Trophoblast cell (in vitro differentiated cells and primary cell): ENCODE data around the gene PDPK1.

Experiments
- DNase-seq, 2 donors: peaks; one replicate each; pipeline ENCODE4 v3.0.0-alpha.2; 2016
- H2AFZ ChIP-seq: 2 replicates; pipeline ENCODE4 v1.6.1; 2013; ENCODE audit warnings: low read length, moderate library complexity, mild to moderate bottlenecking; ENCODE audit not compliant: insufficient read depth, poor library complexity
- H2AK5ac ChIP-seq: 2 replicates; pipeline ENCODE4 v1.6.1; 2013; ENCODE audit warnings: mild to moderate bottlenecking, low read length
- H2BK120ac ChIP-seq: 2 replicates; pipeline ENCODE4 v1.6.1; 2013; ENCODE audit warnings: low read length, mild to moderate bottlenecking, moderate library complexity; ENCODE audit not compliant: insufficient read depth, poor library complexity
- H2BK12ac ChIP-seq: 2 replicates; pipeline ENCODE4 v1.6.1; 2013; ENCODE audit warnings: mild to moderate bottlenecking, low read length, moderate library complexity
- H2BK5ac ChIP-seq: 2 replicates; pipeline ENCODE4 v1.6.1; 2013; ENCODE audit warnings: low read length, low read depth, moderate library complexity, mild to moderate bottlenecking; ENCODE audit not compliant: poor library complexity
- H3K14ac ChIP-seq: 2 replicates; pipeline ENCODE4 v1.6.1; 2013; ENCODE audit warnings: mild to moderate bottlenecking, low read length
- H3K18ac ChIP-seq: 2 replicates; pipeline ENCODE4 v1.6.1; 2013; ENCODE audit warnings: mild to moderate bottlenecking, low read length
- H3K23ac ChIP-seq: 2 replicates; pipeline ENCODE4 v1.6.1; 2013; ENCODE audit warnings: low read length
- H3K27ac ChIP-seq: 2 replicates; pipeline ENCODE4 v1.5.1; 2013; ENCODE audit warnings: low read depth, mild to moderate bottlenecking, inconsistent platforms, low read length, moderate library complexity
- H3K27me3 ChIP-seq: 2 replicates; pipeline ENCODE4 v1.6.1; 2013; ENCODE audit warnings: inconsistent platforms, mild to moderate bottlenecking, low read length, moderate library complexity; ENCODE audit not compliant: insufficient read depth
- H3K36me3 ChIP-seq, 2 experiments: 1 replicate in 1 of 2; 2 replicates in 1 of 2; pipeline ENCODE4 v1.6.1; 2013; ENCODE audit warnings: low read length in 2 of 2, mild to moderate bottlenecking in 2 of 2, moderate library complexity in 1 of 2; ENCODE audit not compliant: insufficient read depth in 2 of 2, control insufficient read depth in 1 of 2
- H3K4ac ChIP-seq: 2 replicates; pipeline ENCODE4 v1.6.1; 2013; ENCODE audit warnings: low read depth, mild to moderate bottlenecking, low read length, moderate library complexity
- H3K4me1 ChIP-seq, 2 experiments: 1 replicate in 1 of 2; 2 replicates in 1 of 2; pipeline ENCODE4 v1.6.1; 2013; ENCODE audit warnings: low read length in 2 of 2, mild to moderate bottlenecking in 2 of 2, moderate library complexity in 1 of 2; ENCODE audit not compliant: insufficient read depth in 2 of 2, control insufficient read depth in 1 of 2
- H3K4me2 ChIP-seq: 2 replicates; pipeline ENCODE4 v1.6.1; 2013; ENCODE audit warnings: inconsistent platforms, mild to moderate bottlenecking, low read length, moderate library complexity
- H3K4me3 ChIP-seq: 2 replicates; pipeline ENCODE4 v1.5.1; 2013; ENCODE audit warnings: mild to moderate bottlenecking, low read depth, low read length, inconsistent platforms
- H3K79me1 ChIP-seq: one replicate; pipeline ENCODE4 v1.6.1; 2013; ENCODE audit warnings: low read length
- H3K79me2 ChIP-seq: 2 replicates; pipeline ENCODE4 v1.6.1; 2013; ENCODE audit warnings: low read length, mild to moderate bottlenecking; ENCODE audit not compliant: control insufficient read depth, insufficient read depth, poor library complexity
- H3K9ac ChIP-seq: 2 replicates; pipeline ENCODE4 v1.6.1; 2013; ENCODE audit warnings: mild to moderate bottlenecking, low read length
- H3K9me3 ChIP-seq: 2 replicates; pipeline ENCODE4 v1.6.1; 2013; ENCODE audit warnings: low read depth, mild to moderate bottlenecking, control low read depth, inconsistent platforms, low read length; ENCODE audit not compliant: insufficient read depth
- H4K12ac ChIP-seq: 2 replicates; pipeline ENCODE4 v1.6.1; 2013; ENCODE audit warnings: low read depth, mild to moderate bottlenecking, low read length, moderate library complexity
- H4K8ac ChIP-seq: 2 replicates; pipeline ENCODE4 v1.6.1; 2013; ENCODE audit warnings: low read depth, mild to moderate bottlenecking, low read length, moderate library complexity
- H4K91ac ChIP-seq: one replicate; pipeline ENCODE4 v1.6.1; 2013; ENCODE audit warnings: low read depth, mild to moderate bottlenecking, low read length, moderate library complexity
- WGBS: extraction: QIAGEN DNeasy Blood & Tissue Kit; methylation state at CpG from one replicate; pipeline ENCODE4 v1.1.7; 2013; ENCODE audit warnings: missing lambda C conversion rate; ENCODE audit not compliant: insufficient read length, insufficient coverage; ENCODE audit errors: extremely low coverage; 5-methylcytosine and 5-hydroxymethylcytosine counted together

PDPK1 gene

DNA sequence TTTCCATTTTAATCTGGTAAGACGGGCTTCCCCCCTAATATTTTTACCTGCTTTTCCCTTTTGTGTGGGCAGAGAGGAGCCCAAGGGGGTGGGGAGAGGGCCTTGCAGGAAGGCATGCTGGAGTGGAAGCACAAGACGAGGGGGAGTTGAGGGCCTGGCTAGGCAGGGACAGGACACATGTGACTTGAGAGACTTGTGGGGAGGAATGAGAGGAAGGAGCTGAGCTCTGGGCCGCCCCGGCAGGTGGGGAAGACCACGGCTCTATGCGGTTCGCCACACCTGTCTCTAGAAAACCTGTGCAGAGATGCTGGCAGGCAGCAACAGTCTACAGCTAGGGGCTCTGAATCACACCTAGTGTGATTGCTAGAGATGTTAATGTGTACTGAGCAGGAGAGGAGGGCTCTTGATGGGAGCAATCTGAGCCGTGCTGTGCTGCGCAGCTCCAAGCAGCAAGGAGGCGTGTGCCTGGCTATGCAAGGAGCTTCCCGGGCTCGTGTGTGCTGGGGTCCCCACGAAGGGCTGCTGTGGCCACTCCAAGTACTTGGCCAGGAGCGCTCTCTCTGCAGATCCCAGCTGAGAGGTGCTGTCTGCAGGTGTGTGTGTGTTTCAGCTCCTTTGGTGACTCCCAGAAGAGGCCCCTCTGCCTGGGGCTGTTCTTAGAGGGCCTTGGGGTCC is 50.2 kb downstream of the PDPK1 start:
- Histone ChIP-seq H2AFZ (no peak overlapping the region), H3K4me2 (no peak overlapping the region), H3K79me2 (no peaks in the 10 kb centered on the region), H3K27me3 (no peaks in the 10 kb centered on the region), H3K4ac (no peak overlapping the region), H3K36me3 (peaks cover 56 to 63% of the 10 kb centered on the region in 2 experiments), H3K27ac (no peak overlapping the region), H3K9me3 (no peaks in the 10 kb centered on the region), H3K9ac (no peak overlapping the region), H3K4me3 (no peak overlapping the region), H4K91ac (no peak overlapping the region), H4K8ac (no peak overlapping the region), H2BK5ac (no peak overlapping the region), H2BK120ac (no peak overlapping the region), H2AK5ac (no peak overlapping the region), H3K14ac (no peak overlapping the region), H3K79me1 (no peaks in the 10 kb centered on the region), H3K4me1 (no peaks in the 10 kb centered on the region), H2BK12ac (no peak overlapping the region), H3K18ac (no peak overlapping the region), H3K23ac (no peak overlapping the region), H4K12ac (no peak overlapping the region)
- no CpG with 5 or more reads among the region's 14 CpGs for WGBS
- no peak for DNase-seq

DNA sequence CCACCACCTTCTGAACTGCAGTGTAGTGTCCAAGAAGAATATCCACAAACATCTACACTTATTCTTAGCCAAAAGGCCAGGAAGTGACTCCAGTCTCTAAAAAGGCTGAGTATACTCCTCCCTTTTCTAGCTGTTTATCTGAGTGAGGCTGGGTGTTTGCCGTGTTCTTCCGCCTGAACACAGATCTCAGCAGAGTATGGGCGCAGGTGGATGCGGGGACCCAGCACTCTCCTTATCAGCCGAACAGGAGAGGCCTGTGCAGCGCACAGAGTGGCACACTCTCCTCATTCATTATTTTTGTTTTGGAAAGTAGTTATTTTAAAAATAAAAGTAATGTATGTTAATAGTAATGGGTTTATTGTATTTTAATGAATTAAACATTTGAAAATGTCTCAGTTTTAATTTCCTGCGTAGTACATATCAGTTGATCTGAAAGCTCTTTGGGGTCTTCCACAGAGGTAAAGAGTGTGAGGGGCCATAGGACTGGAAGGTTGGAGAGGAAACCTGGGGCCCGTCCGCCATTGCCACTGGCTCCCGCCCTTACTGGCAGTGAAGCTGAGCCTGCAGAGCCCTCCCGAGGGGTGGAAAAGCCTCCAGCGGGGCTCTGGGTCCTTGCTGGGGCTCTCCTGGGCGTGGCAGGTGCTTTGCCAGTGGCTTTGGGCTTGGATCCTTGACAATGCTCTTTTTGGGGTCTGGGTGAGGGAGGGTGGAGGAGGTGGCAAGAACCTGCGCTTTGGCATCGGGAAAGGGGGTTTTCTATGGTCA is 53.8 kb downstream of the PDPK1 start:
- Histone ChIP-seq H3K4me3 (no peak overlapping the region), H2AK5ac (no peak overlapping the region), H3K27me3 (no peaks in the 10 kb centered on the region), H2BK120ac (no peak overlapping the region), H3K9me3 (no peaks in the 10 kb centered on the region), H3K4ac (peak overlapping the region; percentile 12), H3K4me1 (no peaks in the 10 kb centered on the region), H4K12ac (no peak overlapping the region), H2AFZ (no peak overlapping the region), H3K79me2 (no peaks in the 10 kb centered on the region), H3K79me1 (no peaks in the 10 kb centered on the region), H3K36me3 (peaks cover 52 to 60% of the 10 kb centered on the region in 2 experiments), H3K9ac (no peak overlapping the region), H2BK12ac (no peak overlapping the region), H4K8ac (no peak overlapping the region), H3K27ac (no peak overlapping the region), H2BK5ac (no peak overlapping the region), H3K23ac (no peak overlapping the region), H3K18ac (no peak overlapping the region), H3K14ac (no peak overlapping the region), H3K4me2 (no peak overlapping the region), H4K91ac (no peak overlapping the region)
- no CpG with 5 or more reads among the region's 15 CpGs for WGBS
- DNase-seq = no peak

DNA sequence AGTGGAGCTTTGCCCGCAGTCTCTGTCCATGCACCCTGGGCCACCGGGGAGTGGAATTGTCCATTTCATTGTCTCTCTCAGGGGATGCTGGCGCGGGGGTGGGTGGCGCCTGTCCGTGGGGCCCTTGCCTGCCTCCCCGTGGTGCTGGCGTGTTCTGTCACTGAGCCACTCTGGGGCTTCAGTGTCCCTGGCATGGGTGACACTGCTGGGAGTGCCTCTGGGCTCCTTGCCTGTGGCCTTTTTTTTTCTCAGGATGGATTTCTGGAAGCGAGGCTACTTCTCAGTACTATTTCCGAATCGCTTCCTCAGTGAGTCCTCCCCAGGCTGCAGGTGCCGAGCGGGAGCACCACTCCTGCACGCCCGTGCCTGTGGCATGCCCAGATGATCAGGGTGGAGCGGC is 55.0 kb downstream of the PDPK1 start:
- Histone ChIP-seq H3K9me3 (no peaks in the 10 kb centered on the region), H4K8ac (no peak overlapping the region), H3K23ac (no peak overlapping the region), H2BK120ac (no peak overlapping the region), H3K79me2 (no peaks in the 10 kb centered on the region), H3K14ac (no peak overlapping the region), H3K36me3 (peaks cover 55 to 64% of the 10 kb centered on the region in 2 experiments), H2BK5ac (no peak overlapping the region), H2AK5ac (no peak overlapping the region), H3K27ac (no peak overlapping the region), H3K4me1 (no peaks in the 10 kb centered on the region), H3K9ac (no peak overlapping the region), H3K27me3 (no peaks in the 10 kb centered on the region), H3K79me1 (no peaks in the 10 kb centered on the region), H4K12ac (no peak overlapping the region), H2BK12ac (no peak overlapping the region), H3K4me3 (peak overlapping the region; percentile 25), H2AFZ (no peak overlapping the region), H3K18ac (no peak overlapping the region), H3K4ac (no peak overlapping the region), H3K4me2 (no peak overlapping the region), H4K91ac (no peak overlapping the region)
- DNase-seq = no peak
- no CpG with 5 or more reads among the region's 16 CpGs for WGBS

DNA sequence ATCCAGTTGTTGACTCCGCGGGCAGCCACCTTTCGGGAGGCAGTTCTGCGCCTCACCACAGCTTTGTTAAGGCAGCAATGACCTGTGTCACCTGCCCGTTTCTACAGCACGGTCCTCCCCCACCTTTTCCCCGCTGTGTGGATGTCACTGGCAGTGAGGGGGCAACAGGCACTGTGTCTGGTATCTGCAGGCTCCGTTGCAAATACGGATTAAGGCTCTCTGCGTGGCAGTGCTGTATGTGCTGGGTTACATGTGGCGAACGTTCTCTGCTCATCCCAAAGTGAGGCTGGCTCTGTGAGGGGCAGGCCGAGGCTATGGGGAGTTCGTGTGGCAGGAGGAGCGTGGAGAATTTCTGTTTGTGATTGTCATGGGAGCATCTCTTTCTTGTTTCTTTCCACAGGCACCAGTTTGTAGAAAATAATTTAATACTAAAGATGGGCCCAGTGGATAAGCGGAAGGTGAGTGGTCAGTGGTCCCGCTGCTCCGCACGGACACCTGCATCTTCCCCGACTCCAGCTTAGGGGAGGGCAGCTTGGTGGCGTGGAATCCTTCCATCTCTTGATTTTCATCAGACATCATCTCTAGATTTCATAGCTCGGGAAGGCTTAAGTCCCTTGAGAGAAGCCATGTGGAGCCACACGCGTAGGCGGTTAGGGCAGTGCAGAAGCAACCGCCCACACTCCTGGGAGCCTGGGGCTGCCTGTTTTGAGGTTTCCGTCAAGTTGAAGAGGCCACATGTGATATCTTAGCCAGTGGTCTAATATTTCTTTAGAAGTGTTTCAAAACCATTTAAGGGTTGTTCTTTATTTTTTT is 57.8 kb downstream of the PDPK1 start:
- Histone ChIP-seq H3K27me3 (no peaks in the 10 kb centered on the region), H3K4me1 (no peaks in the 10 kb centered on the region), H3K36me3 (peaks cover 51 to 55% of the 10 kb centered on the region in 2 experiments), H2AK5ac (no peak overlapping the region), H3K27ac (no peak overlapping the region), H3K79me1 (no peaks in the 10 kb centered on the region), H3K14ac (no peak overlapping the region), H3K23ac (no peak overlapping the region), H3K4me2 (no peak overlapping the region), H2BK120ac (no peak overlapping the region), H2AFZ (no peak overlapping the region), H3K9ac (no peak overlapping the region), H4K12ac (no peak overlapping the region), H4K8ac (no peak overlapping the region), H3K79me2 (no peaks in the 10 kb centered on the region), H2BK12ac (no peak overlapping the region), H2BK5ac (no peak overlapping the region), H3K18ac (no peak overlapping the region), H4K91ac (no peak overlapping the region), H3K4ac (no peak overlapping the region), H3K4me3 (no peak overlapping the region), H3K9me3 (no peaks in the 10 kb centered on the region)
- no peak for DNase-seq
- WGBS = no CpG with 5 or more reads among the region's 27 CpGs
